Measurements from ENCODE around the gene MIPOL1.
A peak's percentile ranks its signal among the peaks of the same experiment; 100 is the strongest.
"Not testable (repeated sequence)": the region's sequence is repeated elsewhere in the genome, so short reads cannot be mapped to it uniquely, and the experiment has no call there.

MIPOL1 gene

GRCh38 chr14:37187840-37188577 lies 9.7 kb upstream of the MIPOL1 start:
- not testable (repeated sequence) for DNase-seq (ENCODE audit: low spot score)

GRCh38 chr14:37189733-37190132 lies 8.0 kb upstream of the MIPOL1 start:
- not testable (repeated sequence) for DNase-seq (ENCODE audit: low spot score)

GRCh38 chr14:37194698-37195097 lies 3.0 kb upstream of the MIPOL1 start:
- no peak for DNase-seq (ENCODE audit: low spot score)

- no peak for DNase-seq (ENCODE audit: low spot score)
Measured at GRCh38 chr14:37195327-37195726, 2.4 kb upstream of the MIPOL1 start.

- no peak for DNase-seq (ENCODE audit: low spot score)
Measured at GRCh38 chr14:37196604-37197420, 925 bp upstream of the MIPOL1 start.

GRCh38 chr14:37198273-37198598 lies 499 bp downstream of the MIPOL1 start:
- DNase-seq (ENCODE audit: low spot score), result no peak

- DNase-seq (ENCODE audit: low spot score), result no peak
Measured at GRCh38 chr14:37198907-37199306, 1.2 kb downstream of the MIPOL1 start.

- DNase-seq (ENCODE audit: low spot score), result no peak
Measured at GRCh38 chr14:37201724-37202123, 4.0 kb downstream of the MIPOL1 start.

- DNase-seq (ENCODE audit: low spot score), result no peak
Measured at GRCh38 chr14:37202265-37202664, 4.5 kb downstream of the MIPOL1 start.

- DNase-seq (ENCODE audit: low spot score), result no peak
Measured at GRCh38 chr14:37202812-37203211, 5.1 kb downstream of the MIPOL1 start.

- DNase-seq (ENCODE audit: low spot score), result no peak
Measured at GRCh38 chr14:37203423-37203822, 5.7 kb downstream of the MIPOL1 start.

- not testable (repeated sequence) for DNase-seq (ENCODE audit: low spot score)
Measured at GRCh38 chr14:37205623-37206605, 8.2 kb downstream of the MIPOL1 start.

- DNase-seq (ENCODE audit: low spot score), result not testable (repeated sequence)
Measured at GRCh38 chr14:37209617-37210016, 11.9 kb downstream of the MIPOL1 start.

- DNase-seq (ENCODE audit: low spot score), result no peak
Measured at GRCh38 chr14:37210448-37210847, 12.7 kb downstream of the MIPOL1 start.

GRCh38 chr14:37213016-37213415 lies 15.3 kb downstream of the MIPOL1 start:
- DNase-seq (ENCODE audit: low spot score), result no peak

GRCh38 chr14:37215345-37215744 lies 17.6 kb downstream of the MIPOL1 start:
- DNase-seq (ENCODE audit: low spot score), result no peak

- DNase-seq (ENCODE audit: low spot score), result no peak
Measured at GRCh38 chr14:37221073-37221472, 23.3 kb downstream of the MIPOL1 start.

GRCh38 chr14:37223947-37224474 lies 26.3 kb downstream of the MIPOL1 start:
- no peak for DNase-seq (ENCODE audit: low spot score)

GRCh38 chr14:37225668-37226067 lies 27.9 kb downstream of the MIPOL1 start:
- DNase-seq (ENCODE audit: low spot score), result not testable (repeated sequence)

GRCh38 chr14:37230551-37231194 lies 32.9 kb downstream of the MIPOL1 start:
- peak; percentile 17 for DNase-seq (ENCODE audit: low spot score)

GRCh38 chr14:37232907-37233481 lies 35.3 kb downstream of the MIPOL1 start:
- peak; percentile 9 for DNase-seq (ENCODE audit: low spot score)

Data from germinal center (tissue), 1 donor.